A673 (cell line): ENCODE measurements around the gene TNFRSF11A. TPM values are rescaled to one million over a fixed set of nuclear protein-coding genes. Genes with fewer than 3 reads are reported as not detected.

Source experiments
- BruUV-seq: library from RNA; stranded (reverse); fragments of 400-500 nt; replicated peaks from 2 replicates; lab custom pipeline; 2021; lab: Mats Ljungman, UMichigan
- CTCF ChIA-PET: fragments of 300-600 bp; sonication (Branson Sonifier 250); formaldehyde crosslinking; loops from one replicate; lab custom pipeline; 2022; ENCODE audit warnings: antibody characterized with exemption; lab: Charles Lee
- POLR2A ChIA-PET: fragments of 300-600 bp; sonication (Branson Sonifier 250); formaldehyde crosslinking; loops from one replicate; lab custom pipeline; 2022; ENCODE audit warnings: antibody characterized with exemption; ENCODE audit not compliant: low non-redundant PET; lab: Charles Lee
- DNase-seq: peaks from one replicate; pipeline ENCODE4 v3.0.0-alpha.2; 2015; ENCODE audit warnings: low spot score
- H3K27ac ChIP-seq: fragments of 200-600 bp; sonication (generic); 2 replicates; pipeline ENCODE4 v1.5.1; 2016; ENCODE audit warnings: mixed run types, low read depth, mild to moderate bottlenecking, mixed read lengths, antibody characterized with exemption, low read length; ENCODE audit not compliant: poor library complexity, severe bottlenecking
- H3K27me3 ChIP-seq: fragments of 200-600 bp; sonication (generic); replicated peaks from 2 replicates; pipeline ENCODE4 v1.6.1; 2017; ENCODE audit warnings: mixed run types, low read depth, mild to moderate bottlenecking, mixed read lengths, antibody characterized with exemption, low read length; ENCODE audit not compliant: insufficient read depth, poor library complexity
- H3K36me3 ChIP-seq: fragments of 200-600 bp; sonication (generic); 2 replicates; pipeline ENCODE4 v1.6.1; 2016; ENCODE audit warnings: mixed run types, mild to moderate bottlenecking, mixed read lengths, antibody characterized with exemption, low read length; ENCODE audit not compliant: insufficient read depth, poor library complexity, severe bottlenecking
- H3K4me1 ChIP-seq: fragments of 200-600 bp; sonication (generic); 2 replicates; pipeline ENCODE4 v1.6.1; 2017; ENCODE audit warnings: mixed run types, mild to moderate bottlenecking, mixed read lengths, antibody characterized with exemption, low read length; ENCODE audit not compliant: insufficient read depth, poor library complexity, severe bottlenecking
- H3K4me3 ChIP-seq: fragments of 200-600 bp; sonication (generic); 2 replicates; pipeline ENCODE4 v1.5.1; 2016; ENCODE audit warnings: low read depth, mixed run types, mild to moderate bottlenecking, mixed read lengths, low read length; ENCODE audit not compliant: poor library complexity, severe bottlenecking
- H3K9me3 ChIP-seq: fragments of 200-600 bp; sonication (generic); 2 replicates; pipeline ENCODE4 v1.6.1; 2016; ENCODE audit warnings: mixed run types, low read depth, mild to moderate bottlenecking, mixed read lengths, antibody characterized with exemption, low read length; ENCODE audit not compliant: poor library complexity, severe bottlenecking
- EZH2 ChIP-seq: fragments of 200-600 bp; sonication (generic); IDR thresholded peaks from 2 replicates; pipeline ENCODE4 v1.6.1; 2017; ENCODE audit warnings: borderline replicate concordance, low read depth, mild to moderate bottlenecking, mixed read lengths, antibody characterized with exemption, low read length; ENCODE audit not compliant: poor library complexity, severe bottlenecking
- intact Hi-C: fragments of 100-400 bp; cut with micrococcal nuclease; formaldehyde crosslinking; loops from one replicate; pipeline ENCODE4 v1.10.0; 2022; ENCODE audit not compliant: unreplicated experiment
- total RNA-seq: library from RNA; stranded (reverse); gene quantifications from 2 replicates; pipeline ENCODE4 v1.2.3, GENCODE V29; 2021
- TF ChIP-seq, protein P1 (sequence below): fragments of 300-800, 200-600 bp; sonication (generic); conservative IDR thresholded peaks from 2 replicates; pipeline ENCODE4 v1.5.1; 2017; ENCODE audit warnings: low read depth, mild to moderate bottlenecking, antibody characterized with exemption, low read length, moderate library complexity, mixed read lengths

TNFRSF11A gene
- total RNA-seq, 1 experiment from 2014 or later = 0.37 TPM

GRCh38 chr18:62374410-62374965, 49.4 kb downstream of the TNFRSF11A start:
- no peaks in the 10 kb centered on the region for H3K4me1 ChIP-seq
- H3K27me3 ChIP-seq = no peaks in the 10 kb centered on the region
- BruUV-seq = no TSS peak
- TF ChIP-seq, protein P1, sequence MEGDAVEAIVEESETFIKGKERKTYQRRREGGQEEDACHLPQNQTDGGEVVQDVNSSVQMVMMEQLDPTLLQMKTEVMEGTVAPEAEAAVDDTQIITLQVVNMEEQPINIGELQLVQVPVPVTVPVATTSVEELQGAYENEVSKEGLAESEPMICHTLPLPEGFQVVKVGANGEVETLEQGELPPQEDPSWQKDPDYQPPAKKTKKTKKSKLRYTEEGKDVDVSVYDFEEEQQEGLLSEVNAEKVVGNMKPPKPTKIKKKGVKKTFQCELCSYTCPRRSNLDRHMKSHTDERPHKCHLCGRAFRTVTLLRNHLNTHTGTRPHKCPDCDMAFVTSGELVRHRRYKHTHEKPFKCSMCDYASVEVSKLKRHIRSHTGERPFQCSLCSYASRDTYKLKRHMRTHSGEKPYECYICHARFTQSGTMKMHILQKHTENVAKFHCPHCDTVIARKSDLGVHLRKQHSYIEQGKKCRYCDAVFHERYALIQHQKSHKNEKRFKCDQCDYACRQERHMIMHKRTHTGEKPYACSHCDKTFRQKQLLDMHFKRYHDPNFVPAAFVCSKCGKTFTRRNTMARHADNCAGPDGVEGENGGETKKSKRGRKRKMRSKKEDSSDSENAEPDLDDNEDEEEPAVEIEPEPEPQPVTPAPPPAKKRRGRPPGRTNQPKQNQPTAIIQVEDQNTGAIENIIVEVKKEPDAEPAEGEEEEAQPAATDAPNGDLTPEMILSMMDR = no peak
- no peaks in the 10 kb centered on the region for H3K9me3 ChIP-seq
- H3K36me3 ChIP-seq = no peaks in the 10 kb centered on the region
- H3K4me3 ChIP-seq = no peak overlapping the region
- ChIA-PET POLR2A (no interaction called here), CTCF (no interaction called here)
- H3K27ac ChIP-seq = no peak overlapping the region
- intact Hi-C loops = no loop called here
- no peak for DNase-seq

GRCh38 chr18:62377131-62377807, 52.2 kb downstream of the TNFRSF11A start:
- no TSS peak for BruUV-seq
- no peak for TF ChIP-seq EZH2
- TF ChIP-seq, protein P1 = no peak
- Histone ChIP-seq H3K27me3 (no peaks in the 10 kb centered on the region), H3K4me1 (no peaks in the 10 kb centered on the region), H3K36me3 (no peaks in the 10 kb centered on the region), H3K9me3 (no peaks in the 10 kb centered on the region), H3K27ac (no peak overlapping the region), H3K4me3 (no peak overlapping the region)
- ChIA-PET CTCF (no interaction called here), POLR2A (interaction anchor here (0.6 kb wide), 1 partner anchor 175 kb away, joined by 11 read pairs; no protein-coding TSS in a partner anchor)
- DNase-seq = no peak
- intact Hi-C loops = no loop called here

DNA sequence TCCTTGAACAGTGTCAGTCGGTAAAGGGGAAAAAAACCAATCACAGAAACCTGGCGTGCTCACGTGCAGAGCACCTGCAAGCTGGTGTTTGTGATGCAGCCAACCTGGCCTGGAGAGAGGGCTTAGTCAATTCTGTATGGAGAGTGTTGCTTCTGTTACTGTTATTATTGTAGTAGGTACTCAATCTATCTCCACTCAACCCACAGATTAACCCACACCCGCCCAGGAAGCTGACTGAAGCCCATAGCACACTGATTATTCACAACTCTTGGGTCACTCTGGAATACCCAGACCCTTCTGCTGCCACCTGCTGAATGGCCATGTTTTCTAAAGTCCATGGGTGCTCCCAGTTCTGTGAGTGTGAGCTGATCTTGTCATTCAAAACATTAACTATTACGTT, 53.9 kb downstream of the TNFRSF11A start:
- no peaks in the 10 kb centered on the region for H3K4me1 ChIP-seq
- no peaks in the 10 kb centered on the region for H3K9me3 ChIP-seq
- no peaks in the 10 kb centered on the region for H3K27me3 ChIP-seq
- ChIA-PET POLR2A (no interaction called here), CTCF (no interaction called here)
- no peak overlapping the region for H3K4me3 ChIP-seq
- intact Hi-C loops = no loop called here
- BruUV-seq = no TSS peak
- H3K36me3 ChIP-seq = no peaks in the 10 kb centered on the region
- TF ChIP-seq EZH2 = no peak
- TF ChIP-seq, protein P1 = no peak
- no peak overlapping the region for H3K27ac ChIP-seq
- no peak for DNase-seq
